ENCODE measurements around the gene TNF.

TNF gene

GRCh38 chr6:31572041-31572911 is 3.1 kb upstream of the TNF start, which contains the start of gene LTA:
Gene LTA (plus strand): TSS chr6:31572289. CDS start chr6:31572743, 454 bp downstream.
- peak in 2 of 3 experiments; percentile 62 to 86 for DNase-seq (ENCODE audit: low read depth in 3 of 3)

DNA sequence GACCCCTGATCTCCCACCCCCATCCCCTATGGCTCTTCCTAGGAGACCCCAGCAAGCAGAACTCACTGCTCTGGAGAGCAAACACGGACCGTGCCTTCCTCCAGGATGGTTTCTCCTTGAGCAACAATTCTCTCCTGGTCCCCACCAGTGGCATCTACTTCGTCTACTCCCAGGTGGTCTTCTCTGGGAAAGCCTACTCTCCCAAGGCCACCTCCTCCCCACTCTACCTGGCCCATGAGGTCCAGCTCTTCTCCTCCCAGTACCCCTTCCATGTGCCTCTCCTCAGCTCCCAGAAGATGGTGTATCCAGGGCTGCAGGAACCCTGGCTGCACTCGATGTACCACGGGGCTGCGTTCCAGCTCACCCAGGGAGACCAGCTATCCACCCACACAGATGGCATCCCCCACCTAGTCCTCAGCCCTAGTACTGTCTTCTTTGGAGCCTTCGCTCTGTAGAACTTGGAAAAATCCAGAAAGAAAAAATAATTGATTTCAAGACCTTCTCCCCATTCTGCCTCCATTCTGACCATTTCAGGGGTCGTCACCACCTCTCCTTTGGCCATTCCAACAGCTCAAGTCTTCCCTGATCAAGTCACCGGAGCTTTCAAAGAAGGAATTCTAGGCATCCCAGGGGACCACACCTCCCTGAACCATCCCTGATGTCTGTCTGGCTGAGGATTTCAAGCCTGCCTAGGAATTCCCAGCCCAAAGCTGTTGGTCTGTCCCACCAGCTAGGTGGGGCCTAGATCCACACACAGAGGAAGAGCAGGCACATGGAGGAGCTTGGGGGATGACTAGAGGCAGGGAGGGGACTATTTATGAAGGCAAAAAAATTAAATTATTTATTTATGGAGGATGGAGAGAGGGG is 1.9 kb upstream of the TNF start:
- DNase-seq (ENCODE audit: low read depth in 3 of 3) = no peak

DNA sequence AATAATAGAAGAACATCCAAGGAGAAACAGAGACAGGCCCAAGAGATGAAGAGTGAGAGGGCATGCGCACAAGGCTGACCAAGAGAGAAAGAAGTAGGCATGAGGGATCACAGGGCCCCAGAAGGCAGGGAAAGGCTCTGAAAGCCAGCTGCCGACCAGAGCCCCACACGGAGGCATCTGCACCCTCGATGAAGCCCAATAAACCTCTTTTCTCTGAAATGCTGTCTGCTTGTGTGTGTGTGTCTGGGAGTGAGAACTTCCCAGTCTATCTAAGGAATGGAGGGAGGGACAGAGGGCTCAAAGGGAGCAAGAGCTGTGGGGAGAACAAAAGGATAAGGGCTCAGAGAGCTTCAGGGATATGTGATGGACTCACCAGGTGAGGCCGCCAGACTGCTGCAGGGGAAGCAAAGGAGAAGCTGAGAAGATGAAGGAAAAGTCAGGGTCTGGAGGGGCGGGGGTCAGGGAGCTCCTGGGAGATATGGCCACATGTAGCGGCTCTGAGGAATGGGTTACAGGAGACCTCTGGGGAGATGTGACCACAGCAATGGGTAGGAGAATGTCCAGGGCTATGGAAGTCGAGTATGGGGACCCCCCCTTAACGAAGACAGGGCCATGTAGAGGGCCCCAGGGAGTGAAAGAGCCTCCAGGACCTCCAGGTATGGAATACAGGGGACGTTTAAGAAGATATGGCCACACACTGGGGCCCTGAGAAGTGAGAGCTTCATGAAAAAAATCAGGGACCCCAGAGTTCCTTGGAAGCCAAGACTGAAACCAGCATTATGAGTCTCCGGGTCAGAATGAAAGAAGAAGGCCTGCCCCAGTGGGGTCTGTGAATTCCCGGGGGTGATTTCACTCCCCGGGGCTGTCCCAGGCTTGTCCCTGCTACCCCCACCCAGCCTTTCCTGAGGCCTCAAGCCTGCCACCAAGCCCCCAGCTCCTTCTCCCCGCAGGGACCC is 981 bp upstream of the TNF start:
- DNase-seq (ENCODE audit: low read depth in 3 of 3) = peak in 1 of 3 experiments; percentile 74

GRCh38 chr6:31575952-31576685 is 754 bp downstream of the TNF start:
- DNase-seq (ENCODE audit: low read depth in 3 of 3) = no peak

- peak in 1 of 3 experiments; percentile 70 for DNase-seq (ENCODE audit: low read depth in 3 of 3)
Measured at GRCh38 chr6:31576897-31577578, 1.7 kb downstream of the TNF start.

DNA sequence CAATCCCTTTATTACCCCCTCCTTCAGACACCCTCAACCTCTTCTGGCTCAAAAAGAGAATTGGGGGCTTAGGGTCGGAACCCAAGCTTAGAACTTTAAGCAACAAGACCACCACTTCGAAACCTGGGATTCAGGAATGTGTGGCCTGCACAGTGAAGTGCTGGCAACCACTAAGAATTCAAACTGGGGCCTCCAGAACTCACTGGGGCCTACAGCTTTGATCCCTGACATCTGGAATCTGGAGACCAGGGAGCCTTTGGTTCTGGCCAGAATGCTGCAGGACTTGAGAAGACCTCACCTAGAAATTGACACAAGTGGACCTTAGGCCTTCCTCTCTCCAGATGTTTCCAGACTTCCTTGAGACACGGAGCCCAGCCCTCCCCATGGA is 2.2 kb downstream of the TNF start:
- no peak for DNase-seq (ENCODE audit: low read depth in 3 of 3)

- DNase-seq (ENCODE audit: low read depth in 3 of 3) = no peak
Measured at GRCh38 chr6:31578184-31579118, 3.1 kb downstream of the TNF start.

GRCh38 chr6:31579119-31579505 is 3.7 kb downstream of the TNF start:
- DNase-seq (ENCODE audit: low read depth in 3 of 3) = no peak

GRCh38 chr6:31579546-31580437 is 4.4 kb downstream of the TNF start:
- peak in 1 of 3 experiments; percentile 57 for DNase-seq (ENCODE audit: low read depth in 3 of 3)

GRCh38 chr6:31580438-31580740 is 5.0 kb downstream of the TNF start:
- no peak for DNase-seq (ENCODE audit: low read depth in 3 of 3)

GRCh38 chr6:31580807-31581433 is 5.6 kb downstream of the TNF start:
- DNase-seq (ENCODE audit: low read depth in 3 of 3) = peak; percentile 75 to 91 (median 85)

DNA sequence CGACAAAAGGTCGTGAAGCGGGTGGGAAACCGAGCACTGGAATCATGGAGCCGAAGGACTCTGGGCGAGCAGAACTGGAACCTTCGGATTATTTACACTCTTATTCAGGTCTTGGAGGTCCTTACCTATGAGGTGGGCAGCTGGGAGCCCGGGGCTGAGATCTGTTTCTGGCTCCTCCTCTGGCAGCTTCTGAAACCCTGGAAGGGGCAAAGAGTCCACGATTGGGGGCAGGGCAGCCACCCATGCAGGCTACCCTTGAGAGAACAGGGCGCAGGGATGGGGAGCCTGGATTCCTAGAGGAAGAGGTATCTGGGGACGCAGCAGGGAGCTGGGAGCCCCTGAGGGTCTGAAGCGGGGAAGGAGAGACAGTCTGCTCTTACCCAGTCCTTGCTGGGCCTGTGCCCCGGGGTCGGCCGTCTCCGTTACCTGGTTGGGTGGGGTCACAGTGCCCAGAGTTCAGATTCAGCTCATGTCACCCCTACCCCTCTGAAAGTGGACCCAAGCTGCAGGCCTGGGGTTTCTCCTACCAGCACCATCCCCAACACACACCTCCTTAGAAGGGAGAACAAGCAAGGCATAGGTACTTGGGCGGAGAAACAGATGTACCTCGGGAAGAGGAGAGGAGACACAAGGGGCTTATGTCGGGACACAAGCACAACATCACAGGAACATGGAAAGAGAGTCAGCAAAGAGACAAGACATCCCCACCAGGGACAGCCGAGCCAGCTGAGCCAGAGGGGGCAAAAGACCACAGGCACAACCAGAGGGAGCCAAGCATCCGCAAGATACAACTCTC is 6.3 kb downstream of the TNF start:
- DNase-seq (ENCODE audit: low read depth in 3 of 3) = no peak

DNA sequence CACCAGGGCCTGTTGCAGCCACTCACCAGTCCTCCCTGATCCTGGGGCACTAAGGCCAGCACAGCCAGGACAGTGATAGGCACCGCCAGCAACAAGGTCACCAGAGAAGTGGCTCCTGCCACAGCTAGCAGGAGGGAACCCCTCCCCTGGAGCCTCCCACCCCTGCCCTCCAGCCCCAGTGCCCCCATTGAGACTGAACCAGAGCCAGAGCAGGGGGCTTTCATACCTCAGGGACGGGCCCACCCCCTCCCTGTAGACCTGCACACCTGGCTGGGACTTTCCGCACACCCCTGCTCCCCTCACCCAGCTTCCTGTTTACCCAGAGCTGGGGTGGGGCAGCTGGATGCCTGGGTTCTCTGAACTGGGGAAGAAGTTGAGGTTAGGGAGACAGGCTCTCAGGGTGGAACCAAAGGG is 6.9 kb downstream of the TNF start, which contains the start of gene LTB:
TSS of gene LTB (minus strand) at position 195 of the 414 bp plus-strand sequence. CDS start at position 188, 7 bp downstream.
- no peak for DNase-seq (ENCODE audit: low read depth in 3 of 3)

DNA sequence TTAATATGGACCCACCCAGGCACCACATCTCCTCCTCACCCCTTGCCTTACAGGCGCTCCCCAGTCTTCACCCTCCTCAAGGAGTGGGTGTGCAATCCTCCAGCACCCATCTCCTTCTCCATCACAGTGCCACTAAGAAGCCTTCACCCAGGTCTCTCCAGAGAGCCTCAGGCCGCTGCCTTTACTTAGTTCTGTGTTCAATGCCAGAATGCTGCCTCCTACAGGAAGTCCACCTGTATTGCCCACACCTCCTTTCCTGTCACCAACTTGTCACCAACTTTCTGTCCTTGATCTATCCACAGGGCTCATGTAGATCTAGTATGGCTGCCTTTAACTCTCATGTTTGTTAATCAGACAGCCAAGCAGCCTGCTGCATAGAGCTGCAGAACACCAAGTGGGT is 10.1 kb downstream of the TNF start:
- no peak for DNase-seq (ENCODE audit: low read depth in 3 of 3)

DNA sequence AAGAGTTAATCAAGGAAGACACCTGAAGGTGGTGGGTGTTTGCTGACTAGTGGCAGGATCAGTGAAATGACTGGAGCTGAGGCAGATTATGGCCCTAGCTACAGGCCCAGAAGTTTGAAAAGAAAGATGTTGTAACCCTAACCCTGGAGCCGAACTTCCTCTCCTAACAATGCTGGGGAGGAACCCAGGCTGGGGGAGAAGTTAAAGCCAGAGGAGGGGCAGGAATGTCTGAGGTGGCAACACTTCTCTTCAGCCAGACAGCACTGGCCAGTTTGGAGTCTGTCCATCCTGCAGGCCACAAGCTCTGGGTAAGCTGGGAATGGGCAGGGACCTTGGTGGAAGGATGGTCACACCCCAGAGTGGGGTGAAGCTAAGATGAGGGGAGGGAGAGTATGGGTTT is 10.6 kb downstream of the TNF start, which contains the start of gene LST1:
TSS of gene LST1 (plus strand) at position 270 of the 400 bp plus-strand sequence. CDS start 1,023 bp downstream, outside the sequence.
- DNase-seq (ENCODE audit: low read depth in 3 of 3) = no peak

GRCh38 chr6:31586599-31587281 is 11.4 kb downstream of the TNF start:
- no peak for DNase-seq (ENCODE audit: low read depth in 3 of 3)

Data from stimulated activated CD4-positive, alpha-beta T cell treated with anti-CD3 and anti-CD28 coated beads, TNF-alpha, amount 100 ng/mL, for 24 hours (primary cell).